HCEC 1CT (cell line): ENCODE measurements around the gene FXYD3.
"Not testable (repeated sequence)": the region's sequence is repeated elsewhere in the genome, so short reads cannot be mapped to it uniquely, and the experiment has no call there.

Source experiments
- DNase-seq: peaks from one replicate; pipeline ENCODE4 v3.0.0-alpha.2; 2017

FXYD3 gene

GRCh38 chr19:35143818-35144217 is 28.2 kb downstream of the FXYD3 start:
- no peak for DNase-seq

DNA sequence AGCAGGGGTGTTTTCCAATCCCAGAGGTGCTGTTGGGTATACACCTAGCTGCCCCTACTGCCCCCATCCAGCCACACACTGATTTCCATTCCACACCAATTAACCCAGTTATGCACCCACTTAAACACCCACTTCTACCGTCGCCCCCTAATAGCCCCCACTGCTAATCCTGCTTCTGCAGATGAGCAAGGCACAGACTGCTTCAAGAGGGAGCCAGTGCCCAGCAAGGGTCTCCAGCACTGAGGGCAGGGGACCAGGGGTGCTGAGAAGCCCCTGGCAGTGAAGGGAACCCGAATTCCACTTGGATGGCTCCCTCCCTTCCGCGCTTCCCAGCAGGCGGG is 28.6 kb downstream of the FXYD3 start:
- DNase-seq, result no peak

DNA sequence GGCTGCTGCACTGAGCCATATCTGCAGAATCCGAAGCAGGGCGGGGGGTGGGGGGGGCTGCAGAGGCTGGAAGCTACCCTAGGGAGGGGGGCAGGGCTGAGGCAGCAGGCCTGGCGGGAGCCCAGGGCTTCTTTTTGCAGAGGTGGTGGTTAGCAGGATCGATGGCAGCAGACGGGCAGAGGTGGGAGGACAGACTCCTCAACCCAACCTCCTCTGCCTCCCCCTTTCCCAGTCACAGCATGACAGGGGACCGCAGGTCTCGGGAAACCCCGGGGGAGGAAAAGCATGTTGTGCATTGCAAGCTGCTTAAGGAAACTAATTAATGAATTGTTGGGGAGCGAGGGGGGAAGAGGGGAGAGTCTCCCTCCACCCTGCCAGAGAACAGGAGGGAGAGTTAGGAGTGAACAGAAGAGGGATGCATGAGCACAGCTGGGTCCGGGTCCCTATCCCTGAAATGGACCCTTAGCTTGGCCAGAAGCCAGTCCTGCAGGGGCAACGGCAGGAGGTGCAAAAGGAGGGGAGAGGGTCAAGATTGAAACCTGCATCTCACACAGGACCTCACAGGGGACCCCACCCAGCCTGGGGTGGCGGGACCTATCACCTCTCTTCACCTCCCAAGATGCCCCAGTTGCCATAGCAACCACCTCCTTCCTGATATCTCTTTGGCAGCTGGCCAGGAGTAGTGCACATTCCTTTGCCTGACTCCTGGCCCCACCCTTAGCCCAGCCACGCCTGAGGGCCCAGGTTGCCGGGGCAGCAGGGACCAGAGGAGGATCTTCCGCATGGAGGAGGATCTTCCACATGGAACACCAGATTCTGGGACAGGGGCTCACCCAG is 29.2 kb downstream of the FXYD3 start:
- DNase-seq, result no peak

GRCh38 chr19:35146746-35147459 is 31.3 kb downstream of the FXYD3 start:
- no peak for DNase-seq

GRCh38 chr19:35149463-35149862 is 33.8 kb downstream of the FXYD3 start:
- DNase-seq, result no peak

- no peak for DNase-seq
Observed at GRCh38 chr19:35150445-35150844, 34.8 kb downstream of the FXYD3 start.

DNA sequence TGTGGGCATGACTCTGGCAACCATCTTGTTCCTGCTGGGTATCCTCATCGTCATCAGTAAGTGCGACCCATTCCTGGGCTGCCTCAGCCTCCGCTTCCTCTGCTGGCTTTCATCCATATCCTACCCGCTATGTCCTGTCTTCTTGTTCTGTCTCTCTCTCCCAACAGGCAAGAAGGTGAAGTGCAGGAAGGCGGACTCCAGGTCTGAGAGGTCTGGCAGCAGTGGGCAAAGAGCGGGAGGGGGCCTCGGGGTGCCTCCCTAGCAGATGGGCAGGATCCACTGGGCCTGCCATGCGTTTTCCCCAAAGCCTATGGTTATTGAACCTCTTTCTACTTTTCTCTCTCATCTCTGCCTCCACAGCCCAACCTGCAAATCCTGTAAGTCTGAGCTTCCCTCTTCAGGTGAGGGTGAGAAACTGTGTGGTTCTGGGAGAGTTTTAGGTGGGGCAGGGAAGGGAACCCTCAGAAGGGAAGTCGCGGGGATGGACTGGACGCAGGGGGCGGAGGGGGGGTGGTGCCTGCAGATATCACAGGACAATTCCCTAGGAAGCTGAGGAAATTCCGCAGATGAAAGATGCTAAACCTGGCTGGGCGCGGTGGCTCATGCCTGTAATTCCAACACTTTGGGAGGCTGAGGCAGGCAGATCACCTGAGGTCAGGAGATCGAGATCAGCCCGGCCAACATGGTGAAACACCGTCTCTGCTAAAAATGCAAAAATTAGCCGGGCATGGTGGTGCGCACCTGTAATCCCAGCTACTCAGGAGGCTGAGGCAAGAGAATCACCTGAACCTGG is 35.8 kb downstream of the FXYD3 start:
- DNase-seq, result no peak

- not testable (repeated sequence) for DNase-seq
Observed at GRCh38 chr19:35153129-35153522, 37.5 kb downstream of the FXYD3 start.

DNA sequence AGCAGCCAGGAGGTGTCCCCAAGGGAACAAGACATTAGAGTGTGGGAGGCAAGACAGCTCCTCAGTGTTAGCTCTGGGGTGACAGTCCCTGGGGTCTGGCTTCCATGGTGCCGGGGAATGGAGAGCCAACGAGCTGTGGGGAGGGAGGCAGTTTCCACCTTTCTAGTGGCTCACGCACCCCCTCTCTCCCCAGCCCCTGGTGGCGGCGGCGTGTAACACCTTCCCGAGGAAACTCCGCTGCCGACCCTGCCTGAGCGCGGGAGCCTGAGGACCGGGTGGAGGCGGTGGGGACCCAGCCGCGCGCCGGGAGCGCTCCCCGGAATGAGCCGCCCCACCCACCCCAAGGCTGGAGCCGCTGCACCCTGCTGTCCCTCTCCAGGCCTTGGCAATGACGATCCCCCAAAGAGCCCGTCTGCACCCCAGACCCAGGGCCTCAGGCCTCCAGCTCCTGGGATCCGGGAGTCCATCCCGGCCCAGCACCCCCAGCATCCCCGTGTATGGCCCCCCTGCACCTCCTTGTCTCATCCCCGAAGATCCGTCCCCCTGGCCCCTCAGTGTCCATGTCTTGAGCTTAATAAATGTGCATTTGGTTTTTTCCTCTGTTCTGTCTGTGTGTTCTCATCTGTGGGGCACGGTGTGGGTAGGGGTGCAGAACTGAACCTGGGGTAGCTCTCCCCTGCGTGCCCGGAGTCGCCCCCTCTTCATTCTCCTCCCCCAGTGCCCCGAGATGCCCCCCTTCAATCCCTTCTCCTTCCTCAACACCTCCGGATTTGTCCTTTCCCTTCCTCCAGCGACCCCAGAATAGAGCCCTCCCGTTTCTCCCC is 38.3 kb downstream of the FXYD3 start:
- peak; percentile 48 for DNase-seq

GRCh38 chr19:35154525-35155406 is 39.1 kb downstream of the FXYD3 start, which contains the start of gene FXYD5:
Gene FXYD5 (plus strand): TSS chr19:35154735. CDS start chr19:35155551, 816 bp downstream.
- DNase-seq, result peak; percentile 73

- no peak for DNase-seq
Observed at GRCh38 chr19:35155441-35155840, 39.8 kb downstream of the FXYD3 start.

GRCh38 chr19:35155981-35156672 is 40.5 kb downstream of the FXYD3 start:
- no peak for DNase-seq

GRCh38 chr19:35156673-35157014 is 41.0 kb downstream of the FXYD3 start:
- DNase-seq, result no peak

GRCh38 chr19:35157431-35157830 is 41.8 kb downstream of the FXYD3 start:
- no peak for DNase-seq

DNA sequence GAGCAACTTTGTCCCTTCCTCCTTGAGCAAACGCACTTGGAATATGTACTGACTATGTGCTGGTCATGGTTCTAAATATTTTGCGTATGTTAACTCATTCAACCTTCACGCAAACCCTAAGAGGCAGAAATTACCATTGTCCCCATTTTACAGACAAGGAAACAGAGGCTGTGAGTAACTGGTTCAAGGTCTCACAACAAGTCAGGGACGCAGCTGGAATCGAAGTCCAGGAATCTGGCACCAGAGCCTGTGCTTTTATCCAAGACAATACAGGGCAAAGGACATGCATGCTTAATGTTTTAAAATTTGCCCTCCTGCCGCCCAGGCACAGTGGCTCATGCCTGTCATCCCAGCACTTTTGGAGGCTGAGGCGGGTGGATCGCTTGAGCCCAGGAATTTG is 44.0 kb downstream of the FXYD3 start:
- no peak for DNase-seq

GRCh38 chr19:35160629-35161433 is 45.2 kb downstream of the FXYD3 start:
- no peak for DNase-seq

GRCh38 chr19:35161434-35161743 is 45.8 kb downstream of the FXYD3 start:
- no peak for DNase-seq

DNA sequence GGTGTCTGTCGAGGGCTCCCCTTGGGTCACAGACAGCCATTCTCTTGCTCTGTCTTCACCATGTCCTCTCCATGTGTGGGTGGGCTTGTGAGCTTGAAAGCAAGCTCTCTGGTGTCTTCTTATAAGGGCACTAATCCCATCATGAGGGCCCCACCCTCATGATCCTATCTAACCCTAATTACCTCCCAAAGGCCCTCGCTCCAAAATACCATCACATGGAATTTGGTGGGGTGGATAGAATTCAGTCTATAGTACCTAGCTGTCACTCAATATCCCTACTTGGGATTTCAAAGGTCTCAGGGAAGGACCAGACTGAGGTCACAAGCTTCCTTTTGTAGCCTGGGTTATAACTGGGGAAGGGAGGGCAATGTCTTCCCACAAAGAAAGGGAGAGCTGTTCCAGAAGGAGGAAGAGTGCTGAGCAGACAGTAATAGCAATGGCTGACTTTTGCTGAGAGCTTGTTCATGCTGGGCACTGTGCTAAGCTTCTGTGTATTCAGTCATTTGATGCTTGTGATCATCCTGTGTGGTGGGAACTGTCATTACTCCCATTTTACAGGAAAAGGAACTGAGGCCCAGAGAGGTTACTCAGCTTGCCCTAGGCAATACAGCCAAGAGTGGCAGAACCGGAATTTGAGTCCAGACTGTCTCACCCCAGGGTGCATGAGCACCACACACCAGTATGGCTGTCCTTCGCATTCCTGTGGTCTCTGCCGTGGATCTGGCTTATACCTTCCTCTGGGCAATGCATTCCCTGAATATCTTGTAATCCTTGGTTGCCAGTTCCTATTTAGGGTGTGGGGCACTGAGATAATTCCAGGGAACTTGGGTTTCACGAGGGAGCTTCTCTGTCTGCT is 47.1 kb downstream of the FXYD3 start:
- DNase-seq, result no peak

DNA sequence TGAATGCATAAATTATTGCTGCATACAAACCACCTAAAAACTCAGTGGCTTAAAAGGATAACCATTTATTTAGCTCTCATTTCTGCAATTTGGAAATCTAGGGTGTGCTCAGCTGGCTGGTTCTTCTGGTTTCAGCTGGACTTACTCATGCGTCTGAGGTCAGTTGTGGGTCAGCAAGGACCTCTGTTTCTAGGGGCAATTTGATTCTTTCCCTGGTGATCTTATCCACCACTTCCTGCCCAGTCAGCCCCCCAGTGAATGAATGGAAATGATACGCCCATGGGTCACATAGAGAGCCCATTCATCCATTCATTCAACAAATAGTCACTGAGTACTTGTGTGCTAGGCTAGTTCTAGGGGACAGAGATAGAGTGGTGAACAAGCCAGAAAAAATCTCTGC is 48.8 kb downstream of the FXYD3 start:
- DNase-seq, result no peak
